Measurements from ENCODE around the gene MYCBP. TPM values are rescaled to one million over a fixed set of nuclear protein-coding genes. Genes with fewer than 3 reads are reported as not detected.

Gene MYCBP
- total and polyA plus RNA-seq, 7 experiments from 2014 or later, result 6.1 to 62.2 (median 20.4) TPM

DNA sequence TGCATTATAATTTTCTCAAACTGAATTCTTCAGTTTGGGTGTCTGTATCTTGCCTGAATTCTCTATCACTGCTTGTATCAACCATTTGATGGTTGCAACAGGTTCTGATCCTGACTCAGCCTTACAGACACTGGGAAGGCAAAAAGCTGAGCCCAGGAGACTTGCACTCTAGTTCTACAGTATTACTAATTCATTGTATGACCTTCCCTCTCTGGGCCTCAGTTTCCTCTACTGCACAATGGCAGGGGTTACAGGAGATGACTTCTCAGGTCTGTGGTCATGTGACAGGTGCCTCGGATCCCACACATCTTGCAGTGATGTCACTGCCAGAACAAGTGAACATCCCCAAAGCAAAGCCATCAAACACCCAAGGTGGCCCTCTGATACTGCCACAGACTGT is 52.3 kb downstream of the MYCBP start:
- H3K27ac ChIP-seq (ENCODE audit: low read depth, low read length), result no peak overlapping the region
- intact Hi-C loops (cut with micrococcal nuclease), result no loop called here
- POLR2A ChIA-PET, result no interaction called here

DNA sequence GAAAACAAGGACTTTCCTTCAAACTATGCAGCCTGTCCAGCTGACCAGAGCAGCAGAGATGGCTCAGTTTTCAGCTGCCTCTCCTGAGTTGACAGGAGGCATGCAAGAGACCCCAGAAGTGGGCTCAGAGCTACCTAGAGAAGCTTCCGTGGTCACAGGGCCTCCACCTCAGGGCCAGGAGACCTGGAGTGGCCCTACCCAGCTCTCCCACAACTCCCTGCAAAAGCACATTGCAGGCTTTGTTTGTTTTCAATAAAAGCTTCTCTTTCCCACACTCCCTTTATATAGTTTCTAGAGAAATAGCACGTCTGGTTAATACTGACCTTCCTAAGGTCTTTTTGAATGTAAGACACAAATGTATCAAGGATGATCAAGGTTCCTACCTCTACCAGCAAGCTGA is 53.6 kb downstream of the MYCBP start:
- H3K4me1 Mint-ChIP-seq, result peaks cover 0 to 21% (median 13%) of the 10 kb centered on the region in 7 donors
- H3K4me3 Mint-ChIP-seq, result peak overlapping the region in 2 of 10 donors; percentile 38 to 41
- intact Hi-C loops (cut with micrococcal nuclease), result loop anchor here in 1 of 2 donors (5.0 kb wide), 1 partner anchor 792 kb away; no protein-coding TSS in a partner anchor
- H3K4me1 ChIP-seq (ENCODE audit: control insufficient read depth in 2 of 2, insufficient read depth in 2 of 2, low read length in 2 of 2), result peaks cover 0 to 5% of the 10 kb centered on the region in 2 donors
- H3K9me3 Mint-ChIP-seq, result peaks cover 0 to 6% (median 0%) of the 10 kb centered on the region in 11 donors
- POLR2A ChIA-PET, result interaction anchor here (0.7 kb wide), 1 partner anchor 272 kb away, joined by 4 read pairs; no protein-coding TSS in a partner anchor
- CTCF ChIA-PET, result interaction anchor here (1.2 kb wide), 1 partner anchor 18 kb away, joined by 4 read pairs; no protein-coding TSS in a partner anchor
- no peak for DNase-seq
- no peak for ATAC-seq
- no peaks in the 10 kb centered on the region for H3K36me3 ChIP-seq (ENCODE audit: control insufficient read depth in 2 of 3, insufficient read depth in 3 of 3, low read length in 3 of 3)
- H3K27me3 ChIP-seq (ENCODE audit: control insufficient read depth in 2 of 2, insufficient read depth in 2 of 2, low read length in 2 of 2), result peaks cover 8% of the 10 kb centered on the region in 2 donors
- H3K4me3 ChIP-seq (ENCODE audit: low read length), result no peak overlapping the region
- H3K9me3 ChIP-seq (ENCODE audit: control insufficient read depth in 2 of 3, low read length in 3 of 3), result no peaks in the 10 kb centered on the region
- no peaks in the 10 kb centered on the region for H3K36me3 Mint-ChIP-seq
- no peak overlapping the region for H3K27ac ChIP-seq (ENCODE audit: low read depth, low read length)
- no peak overlapping the region for H3K27ac Mint-ChIP-seq
- peaks cover 55 to 68% (median 66%) of the 10 kb centered on the region in 5 donors for H3K27me3 Mint-ChIP-seq

More for the DNA sequence above, 52.3 kb downstream of the MYCBP start:
- CTCF ChIA-PET, result interaction anchor here (1.2 to 1.3 kb wide), 2 partner anchors 12 to 17 kb away, joined by 3 to 4 read pairs; no protein-coding TSS in a partner anchor
- no peak overlapping the region for H3K4me3 ChIP-seq (ENCODE audit: low read length)
- ATAC-seq, result no peak
- no peak for DNase-seq
- H3K27me3 ChIP-seq (ENCODE audit: control insufficient read depth in 2 of 2, insufficient read depth in 2 of 2, low read length in 2 of 2), result peaks cover 5 to 8% of the 10 kb centered on the region in 2 donors
- Mint-ChIP-seq H3K4me1 (peaks cover 0 to 17% (median 10%) of the 10 kb centered on the region in 7 donors), H3K27ac (no peak overlapping the region), H3K36me3 (no peaks in the 10 kb centered on the region), H3K4me3 (no peak overlapping the region), H3K9me3 (peaks cover 0 to 5% (median 0%) of the 10 kb centered on the region in 11 donors), H3K27me3 (peaks cover 43 to 66% (median 59%) of the 10 kb centered on the region in 5 donors)
- no peaks in the 10 kb centered on the region for H3K36me3 ChIP-seq (ENCODE audit: control insufficient read depth in 2 of 3, insufficient read depth in 3 of 3, low read length in 3 of 3)
- H3K9me3 ChIP-seq (ENCODE audit: control insufficient read depth in 2 of 3, low read length in 3 of 3), result no peaks in the 10 kb centered on the region
- peaks cover 0 to 5% of the 10 kb centered on the region in 2 donors for H3K4me1 ChIP-seq (ENCODE audit: control insufficient read depth in 2 of 2, insufficient read depth in 2 of 2, low read length in 2 of 2)

DNA sequence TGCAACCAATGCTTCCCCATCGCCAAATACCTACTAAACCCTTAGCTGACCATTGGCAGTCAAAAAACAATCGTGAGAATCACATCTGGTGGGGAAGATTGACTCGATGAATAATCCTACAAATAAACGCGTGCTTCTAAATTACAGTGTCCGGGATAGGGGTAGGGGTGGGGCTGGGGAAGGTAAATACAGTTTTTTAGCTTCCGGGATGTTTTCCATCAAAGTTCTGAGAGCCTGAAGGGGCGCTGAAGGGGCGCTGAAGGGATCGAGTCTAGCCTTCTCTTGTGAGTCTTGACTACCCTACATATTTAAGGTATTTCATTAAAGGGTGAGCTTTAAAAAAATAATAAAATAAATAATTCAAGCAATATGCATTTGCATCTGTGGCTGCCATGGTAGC is 54.1 kb downstream of the MYCBP start:
- no peaks in the 10 kb centered on the region for H3K9me3 ChIP-seq (ENCODE audit: control insufficient read depth in 2 of 3, low read length in 3 of 3)
- Mint-ChIP-seq H3K36me3 (no peaks in the 10 kb centered on the region), H3K9me3 (peaks cover 0 to 6% (median 0%) of the 10 kb centered on the region in 11 donors), H3K4me1 (peaks cover 0 to 21% (median 13%) of the 10 kb centered on the region in 7 donors), H3K27me3 (peaks cover 55 to 70% (median 67%) of the 10 kb centered on the region in 5 donors), H3K27ac (no peak overlapping the region), H3K4me3 (peak overlapping the region in 6 of 10 donors; percentile 17 to 50 (median 31))
- no peaks in the 10 kb centered on the region for H3K36me3 ChIP-seq (ENCODE audit: control insufficient read depth in 2 of 3, insufficient read depth in 3 of 3, low read length in 3 of 3)
- ChIA-PET POLR2A (interaction anchor here (0.7 kb wide), 1 partner anchor 272 kb away, joined by 4 read pairs; no protein-coding TSS in a partner anchor), CTCF (interaction anchor here (0.6 kb wide), 1 partner anchor 18 kb away, joined by 3 read pairs; no protein-coding TSS in a partner anchor)
- H3K27ac ChIP-seq (ENCODE audit: low read depth, low read length), result no peak overlapping the region
- H3K27me3 ChIP-seq (ENCODE audit: control insufficient read depth in 2 of 2, insufficient read depth in 2 of 2, low read length in 2 of 2), result peaks cover 8% of the 10 kb centered on the region in 2 donors
- H3K4me3 ChIP-seq (ENCODE audit: low read length), result no peak overlapping the region
- DNase-seq (no peak), ATAC-seq (no peak)
- H3K4me1 ChIP-seq (ENCODE audit: control insufficient read depth in 2 of 2, insufficient read depth in 2 of 2, low read length in 2 of 2), result peaks cover 0 to 5% of the 10 kb centered on the region in 2 donors
- intact Hi-C loops (cut with micrococcal nuclease), result loop anchor here in 1 of 2 donors (5.0 kb wide), 1 partner anchor 792 kb away; no protein-coding TSS in a partner anchor

DNA sequence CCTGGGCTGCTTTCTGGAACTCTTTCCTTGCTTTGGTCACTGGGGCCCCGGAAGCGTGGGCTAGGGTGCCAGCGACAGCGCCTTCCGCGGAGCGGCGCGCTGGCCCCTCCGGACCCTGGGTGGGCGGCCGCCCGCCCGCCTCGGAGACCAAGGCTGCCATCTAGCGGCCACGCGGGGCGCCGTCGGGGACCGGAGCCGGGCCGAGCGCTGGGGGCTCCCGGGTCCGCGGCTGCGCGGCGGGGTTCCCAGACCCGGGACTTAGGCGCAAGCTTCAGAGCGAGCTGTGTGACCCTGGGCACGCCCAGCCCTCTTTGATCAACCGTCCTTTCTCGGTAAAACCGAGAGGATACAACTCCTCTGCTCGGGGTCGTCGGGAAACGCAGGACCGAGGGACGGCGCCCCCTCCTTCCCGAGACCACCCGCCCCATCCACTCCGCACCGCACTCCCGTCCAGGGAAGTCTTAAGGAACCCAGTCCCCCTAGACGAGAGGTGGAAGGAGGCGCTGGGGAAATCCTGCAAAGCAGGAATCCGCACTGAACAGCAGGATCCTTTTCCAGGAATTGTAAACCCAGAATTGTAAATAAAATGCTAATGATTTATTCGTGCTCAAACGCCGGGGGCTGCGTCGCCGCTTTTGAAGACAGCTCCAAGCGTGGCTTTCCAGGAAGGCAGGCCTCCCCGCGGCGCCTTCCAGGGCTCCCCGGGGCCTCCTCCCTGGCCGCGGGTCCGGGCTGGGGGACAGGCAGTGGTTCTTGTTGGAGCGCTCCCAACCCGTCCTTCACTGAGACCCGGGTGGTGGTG is 54.8 kb downstream of the MYCBP start:
- H3K36me3 ChIP-seq (ENCODE audit: control insufficient read depth in 2 of 3, insufficient read depth in 3 of 3, low read length in 3 of 3), result no peaks in the 10 kb centered on the region
- peaks cover 0 to 6% (median 0%) of the 10 kb centered on the region in 11 donors for H3K9me3 Mint-ChIP-seq

DNA sequence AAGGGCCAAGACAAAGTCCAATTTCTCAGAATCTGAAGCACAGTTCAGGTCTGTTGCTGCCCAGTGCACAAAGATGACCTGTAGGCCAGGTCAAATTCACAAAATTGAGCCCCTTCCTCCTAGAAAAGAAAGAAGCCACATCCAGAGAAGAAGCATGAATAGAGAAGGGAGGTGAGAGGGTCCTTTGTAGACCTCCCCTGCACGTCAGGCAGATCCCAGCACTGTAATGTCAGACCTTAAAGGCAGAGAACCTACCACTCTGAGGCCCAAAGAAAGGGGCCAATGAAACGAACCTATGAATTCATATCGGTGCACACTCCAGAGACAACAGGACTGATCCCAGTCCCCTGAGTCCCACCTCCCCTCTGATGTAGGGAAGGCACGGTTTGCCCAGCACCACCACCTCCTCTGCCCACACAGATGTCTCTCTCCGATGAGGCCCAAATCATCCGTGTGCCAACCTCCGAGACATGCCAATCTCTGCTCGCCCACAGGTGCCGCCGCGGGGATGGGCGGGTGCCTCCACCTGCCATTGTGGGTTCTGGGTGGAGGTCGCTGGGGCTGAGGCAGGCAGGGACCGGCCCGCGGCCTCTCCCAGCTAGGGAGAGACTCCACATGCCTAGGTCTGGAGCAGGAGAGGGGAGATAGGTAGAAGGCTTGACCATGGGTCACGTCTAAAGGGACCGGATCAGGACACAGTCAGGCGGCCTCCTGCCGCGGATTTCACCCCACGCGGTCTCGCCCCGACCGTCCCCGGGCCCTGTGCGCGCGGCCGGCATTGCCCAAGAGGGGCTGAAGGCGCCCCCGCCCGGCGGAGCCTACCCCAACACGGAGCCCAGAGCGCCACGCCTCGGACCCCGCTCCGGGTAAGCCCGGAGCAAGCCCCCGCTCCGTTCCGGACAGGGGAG is 55.6 kb downstream of the MYCBP start:
- POLR2A ChIA-PET, result no interaction called here
- ATAC-seq (no peak), DNase-seq (no peak)
- intact Hi-C loops (cut with micrococcal nuclease), result loop anchor here in 1 of 2 donors (5.0 kb wide), 1 partner anchor 790 kb away; no protein-coding TSS in a partner anchor
- peaks cover 70 to 84% (median 82%) of the 10 kb centered on the region in 5 donors for H3K27me3 Mint-ChIP-seq
- Histone ChIP-seq H3K27ac (ENCODE audit: low read depth, low read length) (no peak overlapping the region), H3K4me3 (ENCODE audit: low read length) (no peak overlapping the region), H3K9me3 (ENCODE audit: control insufficient read depth in 2 of 3, low read length in 3 of 3) (no peaks in the 10 kb centered on the region), H3K36me3 (ENCODE audit: control insufficient read depth in 2 of 3, insufficient read depth in 3 of 3, low read length in 3 of 3) (no peaks in the 10 kb centered on the region), H3K27me3 (ENCODE audit: control insufficient read depth in 2 of 2, insufficient read depth in 2 of 2, low read length in 2 of 2) (peaks cover 8% of the 10 kb centered on the region in 2 donors), H3K4me1 (ENCODE audit: control insufficient read depth in 2 of 2, insufficient read depth in 2 of 2, low read length in 2 of 2) (peaks cover 0 to 5% of the 10 kb centered on the region in 2 donors)
- H3K4me1 Mint-ChIP-seq, result peaks cover 0 to 21% (median 13%) of the 10 kb centered on the region in 7 donors
- H3K36me3 Mint-ChIP-seq, result no peaks in the 10 kb centered on the region
- H3K9me3 Mint-ChIP-seq, result peaks cover 0 to 6% (median 0%) of the 10 kb centered on the region in 11 donors
- CTCF ChIA-PET, result no interaction called here
- no peak overlapping the region for H3K27ac Mint-ChIP-seq
- H3K4me3 Mint-ChIP-seq, result peak overlapping the region in 9 of 10 donors; percentile 9 to 59 (median 37)

More for the DNA sequence above, 54.8 kb downstream of the MYCBP start:
- H3K27me3 Mint-ChIP-seq, result peaks cover 62 to 77% (median 74%) of the 10 kb centered on the region in 5 donors
- peaks cover 0 to 21% (median 13%) of the 10 kb centered on the region in 7 donors for H3K4me1 Mint-ChIP-seq
- DNase-seq (peak in 7 of 9 donors; percentile 12 to 75 (median 42)), ATAC-seq (peak; percentile 62)
- H3K27ac ChIP-seq (ENCODE audit: low read depth, low read length), result no peak overlapping the region
- POLR2A ChIA-PET, result no interaction called here
- peaks cover 0 to 5% of the 10 kb centered on the region in 2 donors for H3K4me1 ChIP-seq (ENCODE audit: control insufficient read depth in 2 of 2, insufficient read depth in 2 of 2, low read length in 2 of 2)
- no peak overlapping the region for H3K27ac Mint-ChIP-seq
- intact Hi-C loops (cut with micrococcal nuclease), result loop anchor here in 1 of 2 donors (5.0 kb wide), 1 partner anchor 791 kb away; no protein-coding TSS in a partner anchor
- peak overlapping the region in 8 of 10 donors; percentile 7 to 63 (median 31) for H3K4me3 Mint-ChIP-seq
- no peaks in the 10 kb centered on the region for H3K36me3 Mint-ChIP-seq
- peak overlapping the region; percentile 24 for H3K4me3 ChIP-seq (ENCODE audit: low read length)
- H3K27me3 ChIP-seq (ENCODE audit: control insufficient read depth in 2 of 2, insufficient read depth in 2 of 2, low read length in 2 of 2), result peaks cover 8% of the 10 kb centered on the region in 2 donors
- no peaks in the 10 kb centered on the region for H3K9me3 ChIP-seq (ENCODE audit: control insufficient read depth in 2 of 3, low read length in 3 of 3)
- CTCF ChIA-PET, result interaction anchor here (0.6 to 0.7 kb wide), 2 partner anchors 18 kb away, joined by 3 read pairs; no protein-coding TSS in a partner anchor

Data from naive thymus-derived CD4-positive, alpha-beta T cell (primary cell).